Measurements from ENCODE around the gene ASMT. TPM values are rescaled to one million over a fixed set of nuclear protein-coding genes. Genes with fewer than 3 reads are reported as not detected.

Gene ASMT
- total RNA-seq, 2 donors from 2014 or later = 0.24 TPM; not detected in 1

GRCh38 chrX:1596676-1597344 is 18.0 kb upstream of the ASMT start:
- ATAC-seq (no peak), DNase-seq (no peak)
- intact Hi-C loops (cut with DNase I) = no loop called here

GRCh38 chrX:1597345-1598020 is 17.4 kb upstream of the ASMT start:
- intact Hi-C loops (cut with DNase I) = no loop called here
- ATAC-seq (no peak), DNase-seq (no peak)

GRCh38 chrX:1598021-1598875 is 16.6 kb upstream of the ASMT start:
- ATAC-seq (no peak), DNase-seq (no peak)
- intact Hi-C loops (cut with DNase I) = no loop called here

- DNase-seq (no peak), ATAC-seq (no peak)
- intact Hi-C loops (cut with DNase I) = no loop called here
These were observed 15.7 kb upstream of the ASMT start for GRCh38 chrX:1598876-1599790.

DNA sequence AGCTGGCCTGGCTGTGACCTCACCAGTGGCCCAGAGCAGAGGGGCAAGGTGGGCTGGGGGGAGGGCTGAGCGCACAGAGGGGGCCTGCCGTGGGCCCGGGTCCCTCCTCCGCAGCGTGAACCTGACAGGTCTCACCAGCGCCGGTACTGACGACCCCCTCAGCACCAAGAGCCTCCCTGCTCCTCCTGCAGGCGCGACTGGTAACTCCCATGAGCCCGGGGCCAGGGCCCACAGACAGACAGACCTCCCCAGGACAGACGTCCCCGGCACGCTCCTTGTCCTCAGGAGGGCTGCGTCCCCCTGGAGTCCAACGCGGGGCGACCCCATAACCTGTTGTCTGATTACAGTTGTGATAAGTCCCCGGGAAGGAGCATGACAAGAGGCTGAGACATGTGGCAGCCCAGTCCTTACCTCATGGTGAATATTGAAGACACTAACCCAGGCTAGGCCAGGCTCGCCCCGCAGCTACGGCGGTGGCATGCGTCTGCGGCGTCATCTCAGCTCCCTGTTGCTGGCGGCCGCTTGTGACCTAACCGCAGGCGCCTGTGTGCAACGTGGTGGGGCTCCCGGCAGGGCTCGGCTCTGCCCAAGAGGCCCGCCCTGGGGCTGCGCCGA is 15.0 kb upstream of the ASMT start:
- DNase-seq (no peak), ATAC-seq (no peak)
- intact Hi-C loops (cut with DNase I) = no loop called here

- ATAC-seq = no peak
- intact Hi-C loops (cut with DNase I) = no loop called here
- DNase-seq = no peak
These were observed 14.3 kb upstream of the ASMT start for GRCh38 chrX:1600406-1601050.

GRCh38 chrX:1601051-1601767 is 13.7 kb upstream of the ASMT start:
- DNase-seq (no peak), ATAC-seq (no peak)
- intact Hi-C loops (cut with DNase I) = no loop called here

DNA sequence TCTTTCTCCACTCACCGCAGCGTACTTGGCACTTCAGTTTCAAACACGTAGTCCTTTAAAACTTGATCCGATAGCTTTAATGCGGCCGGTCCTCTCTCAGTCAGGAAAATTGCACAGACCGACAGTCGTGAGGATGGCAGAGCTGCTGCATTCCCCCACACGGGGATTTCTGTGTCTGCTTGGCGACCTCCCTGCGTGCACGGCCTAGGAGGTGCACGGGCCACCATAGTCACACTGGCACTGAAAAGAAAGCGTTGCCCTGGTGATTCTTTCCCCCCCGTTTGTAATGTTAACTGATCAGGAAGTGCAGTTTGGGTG is 13.1 kb upstream of the ASMT start:
- intact Hi-C loops (cut with DNase I) = no loop called here
- DNase-seq (no peak), ATAC-seq (no peak)

DNA sequence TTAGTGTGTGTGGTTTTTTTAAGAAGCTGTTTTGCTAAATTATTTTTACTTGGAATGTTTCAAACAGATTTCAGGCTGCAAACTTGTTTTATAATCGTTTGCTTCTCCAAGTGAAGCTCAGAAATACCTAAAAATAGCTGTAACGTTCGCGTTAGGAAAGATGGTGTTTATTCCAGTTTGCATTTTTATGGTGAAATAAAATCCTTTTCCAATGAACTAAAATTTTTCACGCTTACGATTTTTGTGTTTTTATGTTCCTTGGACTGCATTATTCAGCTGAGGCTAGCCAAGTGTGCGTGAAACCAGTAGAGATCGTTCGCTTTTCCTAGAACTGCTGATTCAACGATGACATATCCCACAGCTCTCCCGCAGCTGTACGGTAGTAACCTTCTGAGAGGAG is 12.6 kb upstream of the ASMT start:
- DNase-seq (no peak), ATAC-seq (no peak)
- intact Hi-C loops (cut with DNase I) = no loop called here

GRCh38 chrX:1606496-1606895 is 8.4 kb upstream of the ASMT start:
- intact Hi-C loops (cut with DNase I) = no loop called here
- ATAC-seq (no peak), DNase-seq (no peak)

- DNase-seq = no peak
- intact Hi-C loops (cut with DNase I) = no loop called here
- peak in 1 of 2 donors; percentile 25 for ATAC-seq
These were observed 5.5 kb upstream of the ASMT start for GRCh38 chrX:1609311-1609710.

- intact Hi-C loops (cut with DNase I) = no loop called here
- DNase-seq = peak; percentile 40
- ATAC-seq = peak in 1 of 2 donors; percentile 93
These were observed 5.1 kb upstream of the ASMT start for GRCh38 chrX:1609762-1610161.

DNA sequence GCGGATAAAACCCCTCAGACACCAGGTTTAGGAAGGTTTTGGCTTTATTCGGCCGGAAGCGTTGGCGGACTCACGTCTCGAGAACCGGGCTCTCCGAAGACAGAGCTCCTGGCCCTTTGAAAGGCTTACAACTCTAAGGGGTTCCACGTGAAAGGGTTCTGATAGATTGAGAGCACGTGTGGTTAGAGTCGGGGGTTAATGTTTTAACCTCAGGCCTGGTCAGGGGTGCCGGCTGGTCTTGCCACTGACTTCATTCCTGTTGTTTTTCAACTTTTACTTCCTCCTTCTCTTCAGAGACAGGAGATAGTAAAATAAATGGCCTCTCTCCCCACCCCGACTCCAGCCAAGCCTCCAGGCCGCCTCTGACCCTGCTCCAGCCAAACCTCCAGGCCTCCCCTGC is 4.7 kb upstream of the ASMT start:
- no peak for ATAC-seq
- DNase-seq = no peak
- intact Hi-C loops (cut with DNase I) = no loop called here

- intact Hi-C loops (cut with DNase I) = no loop called here
- DNase-seq (no peak), ATAC-seq (no peak)
These were observed 4.1 kb upstream of the ASMT start for GRCh38 chrX:1610736-1611135.

- ATAC-seq = no peak
- no peak for DNase-seq
These were observed 2.1 kb upstream of the ASMT start for GRCh38 chrX:1612641-1613286.

GRCh38 chrX:1618689-1619088 is 3.8 kb downstream of the ASMT start:
- no peak for ATAC-seq
- intact Hi-C loops (cut with DNase I) = no loop called here

More at GRCh38 chrX:1612641-1613286, 2.1 kb upstream of the ASMT start:
- intact Hi-C loops (cut with DNase I) = no loop called here

DNA sequence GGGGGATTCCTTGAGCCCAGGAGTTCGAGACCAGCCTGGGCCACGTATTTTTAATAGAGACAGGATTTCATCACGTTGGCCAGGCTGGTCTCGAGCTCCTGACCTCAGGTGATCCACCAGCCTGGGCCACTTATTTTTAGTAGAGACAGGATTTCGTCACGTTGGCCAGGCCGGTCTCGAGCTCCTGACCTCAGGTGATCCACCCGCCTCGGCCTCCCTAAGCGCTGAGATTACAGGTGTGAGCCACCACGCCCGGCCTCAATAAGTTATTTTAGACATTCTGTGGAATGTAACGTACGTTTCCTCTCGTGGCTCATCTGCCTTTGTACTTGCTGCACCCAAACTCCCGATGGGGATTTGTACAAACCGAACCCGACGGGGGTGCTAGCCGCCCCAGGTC is 8.8 kb downstream of the ASMT start:
- DNase-seq (no peak), ATAC-seq (no peak)
- intact Hi-C loops (cut with DNase I) = no loop called here

More at GRCh38 chrX:1618689-1619088, 3.8 kb downstream of the ASMT start:
- no peak for DNase-seq

All from left cardiac atrium (tissue), 4 donors.